Fibroblast of gingiva (primary cell): ENCODE data around the gene ACOT7.

Experiments used
- DNase-seq: peaks from one replicate; pipeline ENCODE4 v3.0.0-alpha.2; 2011; ENCODE audit warnings: low read depth

ACOT7 gene

GRCh38 chr1:6285336-6285735 is 108.2 kb downstream of the ACOT7 start:
- no peak for DNase-seq

GRCh38 chr1:6282577-6283270 is 110.8 kb downstream of the ACOT7 start:
- no peak for DNase-seq

DNA sequence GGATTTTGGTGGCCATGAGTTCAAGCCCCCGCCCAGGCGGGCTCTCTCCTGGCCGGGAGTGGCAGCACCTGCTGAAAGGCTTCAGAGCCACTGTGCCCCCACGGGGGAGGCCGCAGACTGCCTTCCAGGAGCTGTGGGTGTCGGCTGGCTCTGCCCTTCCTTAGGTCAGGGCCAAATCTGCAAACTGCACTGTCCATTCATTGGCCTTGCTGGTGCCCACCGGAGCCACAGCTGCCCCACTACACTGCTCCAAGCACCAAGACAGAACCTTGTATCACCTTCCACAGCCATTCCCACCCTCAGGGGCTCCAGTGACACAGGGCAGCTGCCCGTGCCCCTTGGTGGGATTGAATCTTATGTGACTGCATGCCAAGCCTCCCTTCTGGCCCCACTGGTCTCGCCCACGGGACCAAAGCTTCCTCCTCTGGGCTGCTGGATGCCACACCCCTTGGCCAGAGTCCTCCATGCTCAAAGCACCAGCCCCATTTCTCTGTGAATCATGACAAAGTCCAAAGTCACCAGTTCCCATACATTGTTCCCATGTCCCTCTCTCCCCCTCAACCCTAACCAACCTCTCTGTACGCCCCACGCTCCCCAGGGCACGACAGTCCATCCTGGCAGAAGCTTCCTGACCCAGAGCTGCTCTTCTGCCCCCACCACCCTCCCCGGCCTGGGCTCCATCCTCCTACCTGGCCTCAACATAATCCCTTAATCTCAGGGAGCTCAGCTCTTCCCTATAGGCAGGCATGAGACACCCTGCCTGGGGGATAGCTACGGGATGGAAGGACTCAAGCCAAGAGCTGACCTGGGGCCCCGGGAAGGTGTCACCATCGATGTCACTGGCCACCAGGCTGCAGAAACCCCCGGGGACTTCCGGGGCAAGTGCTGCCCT is 111.8 kb downstream of the ACOT7 start:
- no peak for DNase-seq

DNA sequence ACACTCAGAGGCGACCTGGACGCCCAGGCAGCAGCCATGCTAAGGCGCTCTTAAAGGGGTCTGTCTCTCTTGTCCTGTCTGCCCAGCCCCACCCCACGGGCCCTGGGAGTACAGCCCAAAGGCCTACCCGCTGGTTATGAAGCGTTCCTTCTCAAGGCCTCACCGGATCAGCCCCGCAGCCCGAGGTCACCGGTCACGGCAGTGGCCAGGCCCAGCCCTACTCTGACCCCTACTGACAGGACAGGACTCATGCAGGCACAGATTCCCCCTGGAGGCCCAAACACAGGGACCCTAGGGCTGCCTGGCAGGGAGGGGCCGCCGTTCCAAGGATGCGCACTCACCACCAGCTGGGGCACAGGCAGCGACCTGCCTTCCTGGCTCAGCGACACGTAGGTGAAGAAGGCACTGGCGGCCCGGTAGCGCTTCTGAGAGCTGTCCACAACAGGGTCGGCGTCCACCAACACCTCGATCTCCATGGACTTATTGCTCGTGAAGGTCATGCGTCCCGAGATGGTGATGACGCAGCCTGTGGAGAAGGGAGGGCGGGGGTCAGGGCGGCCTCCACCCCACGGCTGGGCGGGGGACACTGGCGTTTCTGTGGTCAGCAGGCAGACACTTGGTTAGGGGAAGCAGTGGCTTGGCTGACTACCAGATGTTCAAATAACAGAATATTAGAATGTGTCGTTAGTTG is 112.7 kb downstream of the ACOT7 start:
- DNase-seq: no peak

DNA sequence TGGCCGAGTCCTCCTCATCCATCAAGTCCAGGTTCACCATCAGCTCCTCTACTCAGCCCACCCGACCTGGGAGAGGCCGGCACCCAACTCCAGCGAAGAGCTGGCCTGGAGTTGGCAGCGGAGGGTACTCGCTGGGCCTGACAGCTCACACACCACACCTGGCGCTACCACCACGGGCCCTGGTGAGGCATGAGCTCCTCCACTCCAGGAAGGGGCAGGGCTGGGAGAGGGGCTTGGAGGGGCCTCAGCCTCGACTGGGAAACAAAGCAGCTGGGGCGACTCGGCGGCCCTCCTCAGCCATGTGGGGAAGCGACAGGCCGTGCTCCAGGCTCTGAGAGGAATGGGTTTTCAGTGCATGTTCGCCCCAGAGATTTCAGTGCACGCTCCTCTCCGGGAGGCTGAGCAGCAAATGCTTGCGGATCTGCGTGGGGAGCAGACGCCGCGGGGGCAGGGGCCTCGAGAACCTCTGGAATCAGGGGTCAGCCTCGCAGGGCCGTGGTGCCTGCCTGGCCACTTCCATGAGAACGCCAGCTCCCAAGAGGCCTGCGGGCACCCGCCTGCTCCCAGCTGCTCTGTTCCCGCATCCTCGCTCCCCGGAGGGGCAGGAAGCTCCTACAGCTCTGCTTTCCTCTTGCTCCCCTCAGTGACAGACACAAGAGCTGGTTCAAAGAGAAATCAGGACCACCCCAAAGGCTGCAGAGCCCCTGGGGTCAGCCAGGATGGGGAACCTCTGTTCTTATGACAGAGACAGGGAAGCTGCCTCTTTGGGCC is 113.8 kb downstream of the ACOT7 start:
- no peak for DNase-seq

DNA sequence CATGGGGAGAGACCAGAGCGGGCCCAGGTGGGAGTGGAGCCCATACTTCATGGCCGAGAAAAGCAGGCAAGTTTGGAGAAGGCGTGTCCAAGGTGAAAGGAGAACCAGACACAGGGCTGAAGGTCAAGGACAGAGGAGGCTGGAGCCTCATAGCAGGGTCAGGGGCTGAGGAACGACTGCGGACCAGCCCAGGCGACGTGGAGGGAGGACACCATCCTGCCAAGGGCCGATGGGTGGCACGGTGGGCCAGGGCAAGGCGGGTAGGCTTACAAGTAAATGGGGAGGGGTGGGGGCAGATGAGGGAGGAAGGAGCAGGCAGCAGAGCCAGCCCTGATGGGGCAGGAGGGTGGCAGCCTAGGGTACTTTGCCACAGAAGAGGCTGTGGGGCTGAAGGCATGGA is 114.5 kb downstream of the ACOT7 start:
- no peak for DNase-seq

- no peak for DNase-seq
Observed at GRCh38 chr1:6278263-6278662, 115.3 kb downstream of the ACOT7 start.

DNA sequence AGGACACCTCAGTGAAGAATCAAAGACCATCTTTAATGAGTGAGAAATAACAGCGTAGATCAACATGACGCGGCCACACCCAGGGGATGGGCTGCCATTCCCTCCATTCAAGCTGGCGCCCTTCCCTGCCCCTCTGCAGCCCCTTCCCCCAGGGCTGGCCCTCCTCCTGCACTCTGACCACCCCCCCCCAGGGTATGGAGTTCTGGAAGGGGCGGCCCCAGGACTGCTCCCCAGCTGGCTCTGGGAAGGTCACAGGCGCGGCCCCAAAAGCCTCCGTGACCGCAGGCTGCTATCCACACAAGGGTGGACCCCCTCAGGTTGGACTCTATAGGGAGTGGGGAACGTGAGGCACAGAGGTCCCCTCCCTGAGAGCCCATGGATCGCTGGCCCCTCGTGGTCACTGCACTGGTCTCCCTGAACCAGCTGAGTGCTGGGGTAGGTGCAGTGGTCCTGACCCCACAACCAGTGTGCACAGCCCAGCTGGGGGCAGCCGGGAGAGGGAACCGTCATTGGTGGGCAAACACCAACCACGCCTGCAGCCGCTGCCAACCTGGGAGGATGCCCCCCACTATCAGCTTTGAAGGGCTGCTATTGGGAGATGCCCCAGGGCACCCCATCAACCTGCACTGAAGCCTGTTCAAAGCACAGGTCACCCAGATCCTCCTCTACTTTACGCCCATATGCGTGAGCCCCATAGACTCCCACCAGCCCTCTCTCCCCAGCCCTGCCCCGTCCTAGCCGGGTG is 116.6 kb downstream of the ACOT7 start:
- no peak for DNase-seq

- DNase-seq: peak; percentile 74
Observed at GRCh38 chr1:6275826-6276782, 117.5 kb downstream of the ACOT7 start.

DNA sequence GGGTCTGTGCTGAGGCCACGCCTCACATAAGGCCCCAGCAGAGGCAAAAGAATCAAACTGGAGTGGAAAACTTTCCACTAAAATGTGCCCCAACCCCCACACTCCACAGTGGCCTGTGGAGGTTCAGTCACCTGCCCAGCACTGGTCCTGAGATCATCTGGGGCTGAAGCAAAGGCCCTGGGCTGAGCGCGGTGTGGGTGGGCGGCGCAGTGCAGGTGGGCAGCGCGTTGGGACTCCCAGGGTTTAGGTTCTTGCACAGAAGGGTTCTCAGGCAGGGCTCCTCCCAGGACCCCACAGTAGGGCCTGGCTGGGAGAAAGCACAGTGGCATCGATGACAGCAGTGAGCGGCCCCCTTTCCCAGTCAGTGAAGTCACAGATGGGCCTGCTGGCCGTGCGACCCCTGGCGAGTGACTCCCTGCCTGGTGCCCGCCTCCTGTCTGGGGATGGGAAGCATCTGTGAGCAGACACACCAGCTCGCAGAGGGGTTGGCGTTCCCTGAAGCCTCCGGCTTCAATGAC is 118.9 kb downstream of the ACOT7 start:
- DNase-seq: no peak

- DNase-seq: no peak
Observed at GRCh38 chr1:6274102-6274501, 119.5 kb downstream of the ACOT7 start.

DNA sequence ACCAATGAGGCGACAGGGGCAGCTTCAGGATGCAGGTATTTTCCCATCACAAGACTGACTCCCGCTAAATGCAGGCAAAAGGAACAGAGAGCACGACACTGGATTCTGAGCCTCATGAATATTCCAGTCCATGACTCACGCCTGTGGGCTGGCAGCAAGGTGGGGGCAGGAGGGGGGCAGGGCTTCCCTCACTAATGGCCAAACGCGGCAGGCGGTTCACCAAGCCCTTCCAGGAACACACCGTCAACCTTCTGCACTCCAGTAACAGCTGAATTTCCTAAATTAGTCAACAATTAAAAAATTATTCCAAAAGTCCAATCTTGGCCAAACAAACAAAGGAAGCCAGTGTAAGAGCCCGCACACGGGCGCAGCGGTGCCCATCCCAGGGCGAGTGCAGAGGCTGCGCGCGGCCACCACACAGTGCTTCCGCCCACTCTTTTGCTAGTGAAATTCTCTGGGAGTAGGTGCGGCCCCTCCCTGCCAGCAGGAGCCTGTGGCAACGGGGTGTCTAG is 120.1 kb downstream of the ACOT7 start:
- peak; percentile 49 for DNase-seq

GRCh38 chr1:6272868-6273267 is 120.7 kb downstream of the ACOT7 start:
- no peak for DNase-seq

DNA sequence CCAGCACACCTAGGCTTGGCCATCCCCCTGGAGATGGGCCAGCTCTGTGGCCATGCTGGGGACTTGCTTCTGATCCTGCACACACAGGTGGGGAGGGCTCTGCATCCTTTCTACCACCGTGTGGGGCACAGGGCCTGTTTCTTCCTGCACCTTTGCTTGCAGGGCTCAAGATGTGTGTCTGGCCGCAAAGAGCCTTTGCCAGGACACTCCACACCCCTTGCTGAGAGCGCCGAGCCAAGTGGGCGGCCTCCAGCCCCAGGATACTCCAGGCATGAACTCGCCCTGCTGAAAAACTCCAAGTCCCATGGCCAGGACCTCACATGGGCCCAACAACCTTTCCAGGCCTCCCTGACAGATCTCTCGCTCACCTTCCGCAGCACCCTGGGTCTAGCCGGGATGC is 121.1 kb downstream of the ACOT7 start:
- no peak for DNase-seq

DNA sequence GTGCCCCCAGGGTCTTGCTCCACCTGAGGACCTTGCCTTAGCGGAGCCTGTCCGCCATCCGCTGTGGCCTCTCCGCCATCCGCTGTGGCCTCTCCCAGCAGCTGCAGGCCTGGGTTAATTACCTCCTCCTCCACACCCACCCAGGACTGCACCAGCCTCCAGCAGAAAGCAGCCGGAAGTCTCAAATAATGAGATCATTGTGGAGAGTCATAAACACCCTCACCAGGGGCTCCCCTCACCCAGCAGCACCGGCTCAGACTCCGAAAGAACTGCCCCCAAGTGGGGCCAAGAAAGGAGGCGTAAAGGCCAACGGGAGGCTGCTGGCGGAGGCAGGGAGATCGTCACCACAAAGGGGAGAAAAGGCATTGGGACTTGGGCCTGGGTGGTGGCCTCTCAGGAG is 122.0 kb downstream of the ACOT7 start:
- no peak for DNase-seq

DNA sequence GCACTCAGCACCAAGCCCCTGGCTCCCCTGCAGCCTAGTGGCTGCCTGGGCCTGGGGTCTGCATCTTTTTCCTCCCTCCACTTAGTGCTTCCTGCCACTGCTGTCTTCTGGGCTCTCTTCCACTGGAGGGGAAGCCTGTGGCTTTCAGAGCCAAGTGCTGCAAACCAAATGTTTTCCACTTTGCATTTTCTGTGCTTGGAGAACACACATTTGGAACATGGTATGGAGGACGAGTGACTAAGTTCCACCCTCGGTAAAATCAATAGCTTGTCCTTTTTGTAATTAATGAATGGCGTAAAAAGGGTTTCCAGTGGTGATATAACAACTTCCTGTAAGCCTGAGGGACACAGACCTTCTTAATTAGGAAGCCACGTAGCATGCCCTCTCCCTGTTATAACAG is 122.6 kb downstream of the ACOT7 start:
- DNase-seq: no peak

- DNase-seq: no peak
Observed at GRCh38 chr1:6270401-6270800, 123.2 kb downstream of the ACOT7 start.

GRCh38 chr1:6269720-6270400 is 123.7 kb downstream of the ACOT7 start:
- DNase-seq: no peak

GRCh38 chr1:6269296-6269695 is 124.3 kb downstream of the ACOT7 start:
- no peak for DNase-seq
